Epithelial cell of esophagus (primary cell): ENCODE results near the gene SPAG9.

Experiments used
- DNase-seq: peaks from one replicate; pipeline ENCODE4 v3.0.0; 2010; ENCODE audit warnings: low read depth
- H3K4me3 ChIP-seq: 2 replicates; pipeline ENCODE4 v1.5.1; 2011; ENCODE audit warnings: mild to moderate bottlenecking, low read length, control low read depth
- TF ChIP-seq, protein P1 (sequence below): IDR thresholded peaks from 2 replicates; pipeline ENCODE4 v1.5.1; 2011; ENCODE audit warnings: low read depth, mild to moderate bottlenecking, low read length, control low read depth, inconsistent platforms; ENCODE audit not compliant: insufficient read depth; ENCODE audit errors: missing control alignments

The SPAG9 gene

DNA sequence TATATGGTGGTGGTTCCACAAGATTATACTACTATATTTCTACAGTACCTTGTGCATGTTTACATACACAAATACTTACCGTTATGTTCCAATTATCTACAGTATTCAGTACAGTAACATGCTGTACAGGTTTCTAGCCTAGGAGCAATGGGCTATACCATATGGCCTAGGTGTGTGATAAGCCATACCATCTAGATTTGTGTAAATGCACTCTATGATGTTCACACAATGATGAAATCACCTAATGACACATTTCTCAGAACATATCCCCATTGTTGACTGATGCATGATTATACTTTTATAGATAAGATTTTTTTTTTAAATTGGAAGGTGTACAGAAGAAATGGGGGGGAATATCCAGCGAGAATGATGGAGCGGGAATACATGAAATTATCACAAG, 131.5 kb downstream of the SPAG9 start:
- no peak for DNase-seq
- TF ChIP-seq, protein P1, sequence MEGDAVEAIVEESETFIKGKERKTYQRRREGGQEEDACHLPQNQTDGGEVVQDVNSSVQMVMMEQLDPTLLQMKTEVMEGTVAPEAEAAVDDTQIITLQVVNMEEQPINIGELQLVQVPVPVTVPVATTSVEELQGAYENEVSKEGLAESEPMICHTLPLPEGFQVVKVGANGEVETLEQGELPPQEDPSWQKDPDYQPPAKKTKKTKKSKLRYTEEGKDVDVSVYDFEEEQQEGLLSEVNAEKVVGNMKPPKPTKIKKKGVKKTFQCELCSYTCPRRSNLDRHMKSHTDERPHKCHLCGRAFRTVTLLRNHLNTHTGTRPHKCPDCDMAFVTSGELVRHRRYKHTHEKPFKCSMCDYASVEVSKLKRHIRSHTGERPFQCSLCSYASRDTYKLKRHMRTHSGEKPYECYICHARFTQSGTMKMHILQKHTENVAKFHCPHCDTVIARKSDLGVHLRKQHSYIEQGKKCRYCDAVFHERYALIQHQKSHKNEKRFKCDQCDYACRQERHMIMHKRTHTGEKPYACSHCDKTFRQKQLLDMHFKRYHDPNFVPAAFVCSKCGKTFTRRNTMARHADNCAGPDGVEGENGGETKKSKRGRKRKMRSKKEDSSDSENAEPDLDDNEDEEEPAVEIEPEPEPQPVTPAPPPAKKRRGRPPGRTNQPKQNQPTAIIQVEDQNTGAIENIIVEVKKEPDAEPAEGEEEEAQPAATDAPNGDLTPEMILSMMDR, result no peak
- no peak overlapping the region for H3K4me3 ChIP-seq

DNA sequence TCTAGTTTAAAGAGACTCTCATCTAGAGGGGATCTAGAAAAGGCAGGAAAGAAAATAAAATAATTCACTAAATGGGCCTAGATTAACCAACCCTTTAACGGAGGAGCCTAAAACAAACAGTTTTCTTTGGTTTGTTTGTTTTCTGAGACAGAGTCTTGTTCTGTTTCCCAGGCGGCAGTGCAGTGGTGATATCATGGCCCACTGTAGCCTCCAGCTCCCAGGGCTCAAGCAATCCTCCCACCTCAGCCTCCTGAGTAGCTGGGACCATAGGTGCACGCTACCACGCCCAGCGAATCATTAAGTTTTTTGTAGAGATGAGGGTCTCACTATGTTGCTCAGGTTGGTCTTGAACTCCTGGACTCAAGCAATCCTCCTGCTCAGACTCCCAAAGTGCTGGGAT, 132.2 kb downstream of the SPAG9 start:
- no peak for DNase-seq
- TF ChIP-seq, protein P1, result no peak
- no peak overlapping the region for H3K4me3 ChIP-seq

DNA sequence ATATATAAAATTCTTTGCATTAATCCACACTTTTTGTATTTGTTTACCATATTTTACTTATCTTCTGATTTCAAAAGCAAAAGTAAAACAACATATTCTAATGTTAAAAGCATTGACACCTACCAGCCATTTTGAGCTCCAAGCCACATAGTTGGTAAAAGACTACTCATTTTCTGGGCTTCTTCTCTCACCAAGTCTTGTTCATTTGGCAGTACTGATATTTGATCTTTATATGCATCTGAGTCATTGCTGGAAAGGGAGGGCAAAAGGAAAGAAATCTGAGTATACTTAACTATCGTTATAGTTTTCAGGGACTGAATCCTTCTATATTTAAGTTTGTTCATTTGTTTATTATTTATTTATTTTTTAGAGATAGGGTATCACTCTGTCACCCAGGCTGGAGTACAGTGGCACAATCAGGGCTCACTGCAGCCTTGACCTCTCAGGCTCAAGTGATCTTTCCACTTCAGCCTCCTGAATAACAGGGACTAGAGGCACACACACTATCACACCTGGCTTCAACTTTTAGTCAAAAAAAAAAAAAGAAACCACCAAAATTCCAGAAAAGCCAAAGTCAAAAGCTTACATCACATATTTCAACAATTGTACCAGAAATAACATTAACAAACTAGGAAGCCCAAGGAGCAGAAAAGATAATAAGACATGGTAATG, 133.5 kb downstream of the SPAG9 start:
- H3K4me3 ChIP-seq, result no peak overlapping the region
- TF ChIP-seq, protein P1, result no peak
- no peak for DNase-seq

DNA sequence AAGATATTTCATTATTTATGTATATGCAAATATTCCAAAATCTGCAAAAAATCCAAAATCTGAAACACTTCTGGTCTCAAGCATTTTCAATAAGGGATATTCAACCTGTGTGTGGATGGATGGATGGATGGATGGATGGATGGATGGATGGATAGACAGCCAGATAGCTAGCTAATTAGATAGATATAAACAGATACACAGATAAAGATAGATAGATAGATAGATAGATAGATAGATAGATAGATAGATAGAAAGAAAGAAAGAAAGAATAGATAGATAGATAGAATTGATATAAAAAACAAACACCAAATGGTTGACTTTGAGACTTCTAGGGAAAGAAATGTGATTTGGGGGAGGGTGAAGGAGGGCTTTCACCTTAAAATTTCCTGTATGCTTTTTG, 139.4 kb downstream of the SPAG9 start:
- DNase-seq, result no peak
- TF ChIP-seq, protein P1, result no peak
- no peak overlapping the region for H3K4me3 ChIP-seq

DNA sequence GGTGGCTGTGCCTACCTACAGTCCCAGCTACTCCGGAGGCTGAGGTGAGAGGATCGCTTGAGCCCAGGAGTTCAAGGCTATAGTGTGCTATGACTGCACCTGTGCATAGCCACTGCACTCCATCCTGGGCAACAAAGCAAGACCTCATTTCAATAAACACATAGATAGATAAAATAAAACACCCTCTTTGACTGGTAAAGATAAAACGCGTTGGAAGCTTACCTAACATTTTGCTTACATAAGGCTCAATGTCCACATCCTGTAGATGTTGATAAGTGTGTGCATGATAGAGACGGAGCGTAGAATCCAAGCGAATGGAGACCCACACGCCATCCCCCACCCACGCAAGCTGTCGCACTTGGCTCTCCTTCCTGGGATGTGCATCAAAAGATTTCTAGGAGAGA, 141.1 kb downstream of the SPAG9 start:
- no peak for DNase-seq
- TF ChIP-seq, protein P1, result no peak
- H3K4me3 ChIP-seq, result no peak overlapping the region

DNA sequence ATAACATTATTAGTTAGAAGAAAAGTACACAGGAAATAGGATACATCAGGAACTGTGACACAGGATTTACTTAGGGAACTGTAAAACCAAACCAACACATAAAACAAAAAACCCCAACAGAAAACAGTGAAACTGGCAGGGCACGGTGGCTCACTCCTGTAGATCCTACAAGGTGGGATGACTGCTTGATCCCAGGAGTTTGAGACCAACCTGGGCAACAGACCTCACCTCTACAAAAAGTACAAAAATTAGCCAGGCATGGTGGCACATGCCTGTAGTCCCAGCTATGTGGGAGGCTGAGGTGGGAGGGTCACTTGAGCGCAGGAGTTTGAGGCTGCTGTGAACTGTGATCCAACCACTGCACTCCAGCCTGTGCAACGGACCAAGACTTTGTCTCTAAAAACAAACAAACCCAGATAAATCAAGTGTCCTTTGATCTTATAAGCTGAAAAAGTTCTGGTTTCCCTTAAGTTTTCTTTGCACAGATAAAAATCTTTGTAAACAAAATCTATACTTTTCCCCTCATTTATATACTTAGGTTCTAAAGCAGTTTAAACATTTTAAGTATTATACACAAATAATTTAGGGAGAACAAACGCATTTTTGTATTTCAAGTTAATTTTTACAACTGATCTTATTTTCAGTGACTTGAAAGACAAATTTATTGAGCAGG, 143.0 kb downstream of the SPAG9 start:
- TF ChIP-seq, protein P1, result no peak
- no peak for DNase-seq
- no peak overlapping the region for H3K4me3 ChIP-seq
